ENCODE data around the gene PPFIBP1.
A peak's percentile ranks its signal among the peaks of the same experiment; 100 is the strongest.

Gene PPFIBP1

DNA sequence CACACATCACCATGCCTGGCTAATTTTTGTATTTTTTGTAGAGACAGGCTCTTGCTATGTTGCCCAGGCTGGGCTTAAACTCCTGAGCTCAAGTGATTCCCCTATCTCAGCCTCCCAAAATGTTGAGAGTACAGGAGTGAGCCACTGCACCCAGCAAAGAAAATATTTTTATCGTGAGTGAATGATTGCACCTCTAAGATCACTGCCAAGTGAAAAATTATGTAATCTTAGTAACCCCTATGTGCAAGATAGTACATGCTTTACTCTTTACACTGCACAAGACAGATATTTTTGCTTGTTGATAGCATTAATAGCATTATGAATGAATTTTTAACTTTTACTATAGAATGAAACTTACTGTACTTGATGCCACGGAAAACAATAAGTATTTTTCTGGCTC is 183.2 kb downstream of the PPFIBP1 start:
- H2AFZ ChIP-seq (ENCODE audit: low read length): no peak overlapping the region
- TF ChIP-seq, protein P1, sequence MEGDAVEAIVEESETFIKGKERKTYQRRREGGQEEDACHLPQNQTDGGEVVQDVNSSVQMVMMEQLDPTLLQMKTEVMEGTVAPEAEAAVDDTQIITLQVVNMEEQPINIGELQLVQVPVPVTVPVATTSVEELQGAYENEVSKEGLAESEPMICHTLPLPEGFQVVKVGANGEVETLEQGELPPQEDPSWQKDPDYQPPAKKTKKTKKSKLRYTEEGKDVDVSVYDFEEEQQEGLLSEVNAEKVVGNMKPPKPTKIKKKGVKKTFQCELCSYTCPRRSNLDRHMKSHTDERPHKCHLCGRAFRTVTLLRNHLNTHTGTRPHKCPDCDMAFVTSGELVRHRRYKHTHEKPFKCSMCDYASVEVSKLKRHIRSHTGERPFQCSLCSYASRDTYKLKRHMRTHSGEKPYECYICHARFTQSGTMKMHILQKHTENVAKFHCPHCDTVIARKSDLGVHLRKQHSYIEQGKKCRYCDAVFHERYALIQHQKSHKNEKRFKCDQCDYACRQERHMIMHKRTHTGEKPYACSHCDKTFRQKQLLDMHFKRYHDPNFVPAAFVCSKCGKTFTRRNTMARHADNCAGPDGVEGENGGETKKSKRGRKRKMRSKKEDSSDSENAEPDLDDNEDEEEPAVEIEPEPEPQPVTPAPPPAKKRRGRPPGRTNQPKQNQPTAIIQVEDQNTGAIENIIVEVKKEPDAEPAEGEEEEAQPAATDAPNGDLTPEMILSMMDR (IDR thresholded peaks at IDR 0.05; ENCODE audit: low read length): no peak
- TF ChIP-seq EZH2 (IDR thresholded peaks at IDR 0.05; ENCODE audit: borderline replicate concordance, low read length): no peak
- H3K9me3 ChIP-seq (ENCODE audit: low read length): no peaks in the 10 kb centered on the region
- H4K20me1 ChIP-seq (ENCODE audit: insufficient read depth, low read length): no peaks in the 10 kb centered on the region
- H3K9me2 ChIP-seq (ENCODE audit: low read depth, low read length): no peaks in the 10 kb centered on the region
- no peaks in the 10 kb centered on the region for H3F3A ChIP-seq (ENCODE audit: insufficient read depth, low read length)
- H3K79me2 ChIP-seq (ENCODE audit: insufficient read depth, low read length): peaks cover 13% of the 10 kb centered on the region
- no peak overlapping the region for H3K4me2 ChIP-seq (ENCODE audit: low read length)
- no peak overlapping the region for H3K27ac ChIP-seq (ENCODE audit: low read depth, low read length, poor library complexity, severe bottlenecking)
- peaks cover 15% of the 10 kb centered on the region for H3K4me1 ChIP-seq (ENCODE audit: insufficient read depth, low read length, severe bottlenecking)
- no peak overlapping the region for H3K4me3 ChIP-seq (ENCODE audit: low read depth, low read length, poor library complexity, severe bottlenecking)
- no peaks in the 10 kb centered on the region; the same call in 1 of the 2 replicates for H3K36me3 ChIP-seq (ENCODE audit: insufficient read depth, low read length)
- no peak overlapping the region for H3K9ac ChIP-seq (ENCODE audit: low read length)
- H3K27me3 ChIP-seq (ENCODE audit: insufficient read depth, low read length): no peaks in the 10 kb centered on the region

DNA sequence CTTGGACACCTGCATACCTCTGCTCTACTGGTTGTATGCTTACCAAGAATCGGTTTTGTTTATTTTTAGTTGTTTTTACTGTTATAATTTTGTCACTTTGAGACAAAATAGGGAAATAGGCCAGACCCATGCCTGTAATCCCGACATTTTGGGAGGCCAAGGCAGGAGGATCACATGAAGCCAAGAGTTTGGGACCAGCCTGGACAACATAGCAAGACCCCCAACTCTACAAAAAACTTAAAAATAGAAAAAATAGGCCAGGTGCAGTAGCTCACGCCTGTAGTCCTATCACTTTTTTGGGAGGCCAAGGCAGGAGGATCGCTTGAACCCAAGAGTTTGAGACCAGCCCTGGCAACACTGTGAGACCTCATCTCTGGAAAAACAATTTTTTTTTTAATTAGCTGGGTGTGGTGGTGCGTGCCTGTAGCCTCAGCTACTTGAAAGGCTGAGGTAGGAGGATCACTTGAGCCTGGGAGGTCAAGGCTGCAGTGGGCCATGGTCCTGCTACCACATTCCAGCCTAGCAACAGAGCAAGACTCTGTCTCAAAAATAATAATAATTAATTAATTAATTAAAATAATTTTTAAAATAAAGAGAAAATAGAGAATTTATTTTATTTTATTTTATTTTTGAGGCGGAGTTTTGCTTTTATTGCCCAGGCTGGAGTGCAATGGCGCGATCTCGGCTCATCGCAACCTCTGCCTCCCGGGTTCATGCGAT is 185.4 kb downstream of the PPFIBP1 start:
- H3K27ac ChIP-seq (ENCODE audit: low read depth, low read length, poor library complexity, severe bottlenecking): no peak overlapping the region
- H3K4me2 ChIP-seq (ENCODE audit: low read length): no peak overlapping the region
- no peaks in the 10 kb centered on the region; the same call in none of the 2 replicates for H3K36me3 ChIP-seq (ENCODE audit: insufficient read depth, low read length)
- H3K4me3 ChIP-seq (ENCODE audit: low read depth, low read length, poor library complexity, severe bottlenecking): no peak overlapping the region
- H2AFZ ChIP-seq (ENCODE audit: low read length): no peak overlapping the region
- TF ChIP-seq, protein P1 (IDR thresholded peaks at IDR 0.05; ENCODE audit: low read length): no peak
- no peak for TF ChIP-seq EZH2 (IDR thresholded peaks at IDR 0.05; ENCODE audit: borderline replicate concordance, low read length)
- H3K9me2 ChIP-seq (ENCODE audit: low read depth, low read length): no peaks in the 10 kb centered on the region
- H3K79me2 ChIP-seq (ENCODE audit: insufficient read depth, low read length): peaks cover 29% of the 10 kb centered on the region
- H3K4me1 ChIP-seq (ENCODE audit: insufficient read depth, low read length, severe bottlenecking): peaks cover 17% of the 10 kb centered on the region
- H3F3A ChIP-seq (ENCODE audit: insufficient read depth, low read length): no peaks in the 10 kb centered on the region
- H4K20me1 ChIP-seq (ENCODE audit: insufficient read depth, low read length): no peaks in the 10 kb centered on the region
- no peaks in the 10 kb centered on the region for H3K27me3 ChIP-seq (ENCODE audit: insufficient read depth, low read length)
- H3K9ac ChIP-seq (ENCODE audit: low read length): no peak overlapping the region
- H3K9me3 ChIP-seq (ENCODE audit: low read length): no peaks in the 10 kb centered on the region

DNA sequence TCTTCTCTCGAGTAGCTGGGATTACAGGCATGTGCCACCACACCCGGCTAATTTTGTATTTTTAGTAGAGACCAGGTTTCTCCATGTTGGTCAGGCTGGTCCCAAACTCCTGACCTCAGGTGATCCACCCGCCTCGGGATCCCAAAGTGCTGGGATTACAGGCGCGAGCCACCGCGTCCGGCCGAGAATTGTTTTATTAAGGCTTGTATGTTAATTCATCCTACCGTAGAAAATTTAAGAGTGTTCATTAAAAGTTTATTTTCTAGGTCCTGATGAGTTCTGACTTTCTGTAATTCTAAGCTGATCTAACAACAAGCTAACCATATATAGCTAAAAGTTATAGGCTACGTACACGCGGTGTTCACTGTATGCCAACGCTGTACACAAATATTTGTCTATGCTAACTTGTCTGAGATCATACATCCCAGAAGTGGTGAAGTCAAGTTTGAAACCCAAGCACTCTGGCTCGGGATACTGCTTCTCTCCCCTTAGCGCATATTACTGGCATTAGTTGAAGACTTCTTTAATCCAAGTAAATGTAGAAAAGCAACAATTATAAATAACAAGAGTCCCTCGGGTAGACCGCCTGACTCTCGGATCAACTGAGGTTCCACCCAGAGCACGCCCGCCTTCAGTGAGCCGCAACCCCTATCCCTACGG is 186.1 kb downstream of the PPFIBP1 start:
- Histone ChIP-seq H2AFZ (ENCODE audit: low read length) (peak overlapping the region; percentile 92), H3K4me3 (ENCODE audit: low read depth, low read length, poor library complexity, severe bottlenecking) (peak overlapping the region; percentile 97), H3K27me3 (ENCODE audit: insufficient read depth, low read length) (no peaks in the 10 kb centered on the region), H3K9ac (ENCODE audit: low read length) (peak overlapping the region; percentile 85), H3K4me2 (ENCODE audit: low read length) (peak overlapping the region; percentile 97), H3K9me2 (ENCODE audit: low read depth, low read length) (no peaks in the 10 kb centered on the region), H3K4me1 (ENCODE audit: insufficient read depth, low read length, severe bottlenecking) (peaks cover 17% of the 10 kb centered on the region), H3F3A (ENCODE audit: insufficient read depth, low read length) (no peaks in the 10 kb centered on the region), H3K79me2 (ENCODE audit: insufficient read depth, low read length) (peaks cover 33% of the 10 kb centered on the region), H3K9me3 (ENCODE audit: low read length) (no peaks in the 10 kb centered on the region), H3K36me3 (ENCODE audit: insufficient read depth, low read length) (no peaks in the 10 kb centered on the region; the same call in none of the 2 replicates), H4K20me1 (ENCODE audit: insufficient read depth, low read length) (no peaks in the 10 kb centered on the region), H3K27ac (ENCODE audit: low read depth, low read length, poor library complexity, severe bottlenecking) (no peak overlapping the region)
- TF ChIP-seq, protein P1 (IDR thresholded peaks at IDR 0.05; ENCODE audit: low read length): no peak
- TF ChIP-seq EZH2 (IDR thresholded peaks at IDR 0.05; ENCODE audit: borderline replicate concordance, low read length): no peak

Measured in OCI-LY1 (cell line).